Measurements from ENCODE around the gene ILK.
A peak's percentile ranks its signal among the peaks of the same experiment; 100 is the strongest.

Gene ILK

DNA sequence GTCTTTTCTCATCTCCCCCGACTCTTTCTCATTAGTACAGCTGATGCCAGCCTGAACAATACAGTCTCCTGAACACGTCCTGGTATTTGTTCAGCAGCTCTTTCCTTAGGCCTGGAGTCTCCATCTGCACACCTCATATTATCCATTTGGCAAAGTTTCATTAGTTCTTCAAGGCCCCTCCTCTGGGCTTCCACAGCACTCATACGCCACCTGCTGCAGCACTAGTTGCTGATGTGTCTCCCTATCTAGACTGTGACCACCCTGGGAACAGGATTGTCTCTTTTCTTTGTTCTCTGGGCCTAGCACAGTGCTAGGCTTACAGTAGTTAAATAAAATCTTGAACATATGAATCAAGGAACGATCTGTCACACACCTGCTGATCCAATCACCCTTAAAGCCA is 34.9 kb downstream of the ILK start:
- no peak for DNase-seq

- no peak for DNase-seq
These were observed 36.7 kb downstream of the ILK start for GRCh38 chr11:6640036-6640984.

DNA sequence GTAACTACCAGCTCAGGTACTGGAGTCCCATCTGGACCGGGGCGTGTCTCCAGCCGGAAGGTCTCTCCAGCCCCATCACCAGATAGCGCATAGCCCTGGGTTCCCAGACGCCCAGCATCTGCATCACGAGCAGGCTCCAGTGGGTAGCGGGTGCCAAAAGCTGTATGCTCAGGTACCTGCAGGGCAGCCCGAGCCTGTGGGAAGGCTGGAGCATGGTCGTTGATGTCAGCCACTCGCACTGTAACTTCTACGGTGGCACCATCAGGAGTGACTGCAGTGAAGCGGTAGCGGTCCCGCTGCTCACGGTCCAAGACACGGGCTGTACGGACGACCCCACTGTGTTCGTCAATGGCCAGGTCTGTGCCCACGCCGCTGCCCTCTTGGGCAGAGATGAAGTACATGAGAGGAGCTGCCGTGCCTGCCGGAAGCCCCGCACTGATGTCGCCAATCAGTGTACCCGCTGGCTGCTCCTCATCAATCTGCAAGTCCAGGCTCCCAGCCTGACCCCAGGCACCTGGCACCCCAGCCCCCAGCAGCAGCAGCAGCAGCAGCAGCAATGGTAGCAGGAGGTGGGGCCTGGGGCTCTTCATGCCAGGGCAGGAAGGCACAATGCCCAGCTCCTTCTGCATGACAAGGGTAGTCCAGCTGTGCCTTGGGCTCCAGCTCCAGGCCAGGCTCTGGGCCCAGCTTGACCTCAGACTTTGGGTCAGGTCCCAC is 37.6 kb downstream of the ILK start:
- no peak for DNase-seq

DNA sequence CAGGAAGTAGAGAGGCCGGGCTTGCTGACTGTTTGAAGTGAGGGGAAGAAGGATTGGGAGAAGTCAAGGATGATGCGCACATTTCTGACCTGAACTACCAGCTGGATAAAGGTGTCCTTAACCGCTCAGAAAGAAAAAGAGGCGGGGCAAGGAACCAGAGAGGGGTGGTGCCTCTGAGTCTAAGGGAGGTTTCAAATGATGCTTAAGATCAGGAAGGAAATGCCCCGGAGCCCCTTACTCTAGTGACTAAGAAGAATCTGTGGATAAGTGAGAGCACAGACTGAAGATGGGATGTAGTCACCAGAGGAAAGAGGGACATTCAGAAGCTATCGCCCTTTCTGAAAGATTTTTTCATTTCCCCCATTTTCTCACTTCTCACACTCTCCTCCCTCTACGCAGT is 39.4 kb downstream of the ILK start:
- DNase-seq = no peak

- no peak for DNase-seq
These were observed 42.5 kb downstream of the ILK start for GRCh38 chr11:6646071-6646470.

- DNase-seq = no peak
These were observed 43.0 kb downstream of the ILK start for GRCh38 chr11:6646576-6646917.

- DNase-seq = no peak
These were observed 43.5 kb downstream of the ILK start for GRCh38 chr11:6646918-6647679.

DNA sequence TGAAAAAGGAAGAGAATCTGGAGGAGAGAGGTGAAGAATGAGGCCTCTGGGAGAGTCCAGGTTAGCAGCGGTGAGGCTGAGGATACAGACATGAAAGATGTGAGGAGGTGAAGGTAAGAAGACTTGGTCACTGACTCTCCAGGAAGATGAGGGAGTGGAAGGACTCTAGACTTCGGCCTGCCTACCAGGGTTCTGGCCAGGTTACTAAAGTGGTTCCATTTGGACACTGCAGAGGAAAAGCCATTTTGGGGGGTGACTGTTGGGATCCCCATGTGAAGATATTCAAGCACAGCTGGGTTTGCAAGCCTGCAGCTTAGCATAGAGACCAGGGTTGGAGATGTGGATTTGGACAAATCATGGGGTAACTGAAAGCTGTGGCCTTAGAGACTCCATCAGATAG is 44.3 kb downstream of the ILK start:
- DNase-seq = no peak

GRCh38 chr11:6648501-6648900 is 44.9 kb downstream of the ILK start:
- no peak for DNase-seq

GRCh38 chr11:6650104-6650503 is 46.5 kb downstream of the ILK start:
- DNase-seq = no peak

GRCh38 chr11:6650980-6651379 is 47.4 kb downstream of the ILK start:
- DNase-seq = no peak

DNA sequence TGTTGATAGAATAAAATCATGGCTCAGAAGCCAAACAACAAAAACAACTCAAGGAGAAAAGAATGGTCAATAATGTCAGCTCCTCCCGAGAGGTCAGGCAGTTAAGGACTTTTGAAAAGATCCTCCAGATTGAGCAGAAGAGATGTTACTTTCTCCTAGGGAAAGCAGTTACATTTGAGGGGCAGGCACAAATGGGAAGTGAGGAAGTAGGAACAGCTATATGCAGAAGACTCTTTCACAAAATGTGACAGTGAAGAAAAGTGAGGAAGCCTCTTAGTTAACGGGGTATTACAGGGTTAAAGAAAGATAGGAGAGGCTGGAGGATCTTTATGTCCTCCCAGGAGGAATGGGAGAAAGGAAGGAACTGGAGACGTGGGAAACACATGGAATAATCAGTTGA is 48.6 kb downstream of the ILK start:
- DNase-seq = no peak

- DNase-seq = no peak
These were observed 49.5 kb downstream of the ILK start for GRCh38 chr11:6653097-6653496.

- no peak for DNase-seq
These were observed 50.1 kb downstream of the ILK start for GRCh38 chr11:6653656-6654055.

DNA sequence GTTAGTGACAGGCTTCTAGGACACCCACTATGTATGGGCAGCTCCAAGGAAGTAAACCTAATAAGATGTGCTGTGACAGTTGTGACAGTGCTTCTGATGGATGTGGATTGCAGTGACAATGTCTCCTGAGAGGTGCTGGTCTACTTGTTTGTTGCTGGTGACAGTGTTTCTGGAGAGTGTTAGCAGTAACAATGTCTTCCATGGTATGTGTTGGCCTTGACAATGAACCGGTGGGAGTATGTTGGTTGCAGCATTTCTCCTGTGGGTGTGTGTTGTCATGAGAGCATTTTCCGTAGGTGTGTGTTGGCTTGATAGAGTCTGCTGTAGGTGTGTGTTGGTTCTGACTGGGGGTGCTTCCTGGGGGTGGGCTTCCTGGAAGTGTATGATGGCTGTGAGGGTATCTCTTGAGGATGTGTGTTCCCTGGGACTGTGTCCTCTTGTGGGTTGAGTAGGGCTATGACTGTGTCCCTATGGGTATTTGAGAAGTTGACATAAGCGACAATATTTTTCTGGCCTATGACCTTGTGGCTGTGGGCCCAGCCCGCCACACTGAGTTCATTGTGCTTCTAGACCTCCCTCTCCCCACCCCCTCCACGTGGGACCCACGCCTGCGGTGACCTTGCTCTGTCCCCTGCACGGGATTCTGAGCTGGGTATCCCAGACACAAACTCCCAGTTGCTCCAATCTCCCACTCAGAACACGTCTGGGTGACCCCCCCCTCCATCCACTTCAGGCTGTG is 50.9 kb downstream of the ILK start:
- peak; percentile 40 for DNase-seq

GRCh38 chr11:6655020-6655789 is 51.6 kb downstream of the ILK start:
- peak; percentile 66 for DNase-seq

DNA sequence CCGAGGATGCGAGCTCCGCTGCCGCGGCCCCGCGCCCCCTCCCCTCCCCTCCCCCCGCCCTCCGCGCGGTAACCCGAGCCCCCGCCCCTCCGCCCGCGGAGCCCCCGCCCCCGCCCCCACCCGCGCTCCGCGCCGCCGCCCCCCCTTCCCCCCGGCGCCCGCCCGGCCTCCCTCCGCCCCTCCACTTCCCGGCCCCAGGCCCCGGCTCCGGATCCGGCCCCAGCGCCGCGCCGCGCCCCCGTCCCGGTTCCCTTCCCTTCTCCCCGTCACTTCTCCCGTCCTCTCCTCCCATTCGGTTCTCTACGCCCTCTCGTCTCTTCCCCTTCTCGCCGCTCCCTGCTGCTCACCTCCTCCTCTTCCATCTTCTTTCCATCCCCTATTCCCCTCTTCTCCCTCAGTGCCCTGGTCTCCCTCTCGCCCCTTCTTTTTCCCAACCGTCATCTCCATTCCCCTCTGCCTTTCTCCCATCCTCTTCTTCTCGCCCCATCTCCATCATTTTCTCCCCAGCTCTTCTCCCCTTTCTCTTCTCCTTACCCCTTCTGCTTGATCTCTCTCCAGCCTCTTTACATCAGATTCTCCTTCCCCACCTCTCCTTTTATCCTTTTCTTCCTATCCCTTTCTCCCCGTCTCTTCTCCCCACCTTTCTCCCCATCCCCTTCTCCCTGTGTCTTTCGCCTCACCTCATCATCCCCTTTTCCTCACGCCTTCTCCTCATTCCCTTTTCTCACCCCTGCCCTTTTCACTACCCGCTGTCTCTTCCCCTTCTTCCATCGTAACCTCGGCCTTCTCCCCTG is 52.4 kb downstream of the ILK start, which contains the start of gene DCHS1:
TSS of gene DCHS1 (minus strand) at position 20 of the 794 bp plus-strand sequence. CDS start 14,196 bp downstream, outside the sequence.
- peak; percentile 67 for DNase-seq

DNA sequence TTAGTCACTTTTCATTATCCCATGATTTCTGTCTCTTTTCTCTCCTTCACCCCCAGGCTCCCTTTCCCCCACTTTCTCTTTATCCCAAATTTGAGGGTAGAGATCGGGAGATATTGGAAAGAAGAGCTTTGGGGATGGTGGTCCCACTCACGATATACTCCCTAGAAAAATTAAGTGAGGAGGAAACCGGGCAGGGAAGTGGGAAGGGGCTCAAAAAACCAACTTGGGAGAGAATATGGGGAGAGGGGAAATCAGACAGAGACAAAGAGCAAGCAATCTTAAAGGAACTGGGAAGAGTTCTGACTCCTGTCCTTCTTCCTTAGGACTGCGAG is 53.0 kb downstream of the ILK start:
- no peak for DNase-seq

DNA sequence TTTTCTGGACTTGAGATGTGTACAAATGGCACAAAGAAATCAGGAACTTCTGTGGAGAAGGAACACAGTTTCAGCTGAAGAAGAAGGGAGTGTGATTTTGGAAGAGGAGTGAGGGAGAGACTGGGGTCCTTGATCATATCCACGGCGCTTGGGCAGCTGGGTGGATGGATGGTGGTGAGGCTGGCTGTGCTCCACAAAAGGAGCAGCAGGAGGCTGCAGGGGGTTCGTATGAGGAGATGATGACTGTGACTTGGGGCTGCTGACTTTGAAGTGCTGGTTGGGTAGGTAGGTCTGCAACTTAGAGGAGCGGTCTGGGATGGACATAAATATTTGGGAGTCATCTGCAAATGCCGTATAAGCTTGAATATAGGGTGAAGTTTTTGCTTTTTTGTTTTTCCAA is 53.4 kb downstream of the ILK start:
- peak; percentile 43 for DNase-seq

DNA sequence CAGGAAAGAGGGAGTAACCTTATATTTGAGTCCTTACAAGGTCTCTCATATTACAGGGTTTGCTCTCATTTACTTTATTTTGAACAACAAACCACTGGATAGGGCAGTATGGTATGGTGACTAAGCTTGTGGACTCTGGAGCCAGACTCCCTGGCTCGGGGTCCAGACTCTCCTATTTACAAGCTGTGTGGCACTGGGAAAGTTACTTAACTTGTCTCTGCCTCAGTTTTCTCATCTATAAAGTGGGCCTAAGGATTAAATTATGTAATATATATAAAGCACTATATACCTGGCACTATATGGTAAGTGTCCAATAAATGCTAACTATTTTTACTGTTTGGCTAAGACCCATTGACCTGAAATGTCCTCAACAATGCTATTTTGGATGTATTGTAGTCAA is 53.8 kb downstream of the ILK start:
- no peak for DNase-seq

- DNase-seq = no peak
These were observed 55.1 kb downstream of the ILK start for GRCh38 chr11:6658647-6659046.

All from retina (tissue), 1 donor.